Suprapubic skin (tissue), 3 donors: ENCODE data around the gene PDGFB.

Experiments
- EP300 ChIP-seq: sonication (generic); formaldehyde crosslinking; IDR thresholded peaks from one replicate; pipeline ENCODE4 v1.6.1; 2017; ENCODE audit warnings: antibody characterized with exemption
- TF ChIP-seq, protein P1 (sequence below), 2 donors: fragments of 200-600 bp in 1 of 2; fragments of 450-650 bp in 1 of 2; sonication (generic) in 1 of 2; IDR thresholded peaks; one replicate each; pipeline ENCODE4 v1.5.1; 2016 to 2019; ENCODE audit warnings: antibody characterized with exemption in 2 of 2, mild to moderate bottlenecking in 1 of 2, moderate library complexity in 1 of 2

DNA sequence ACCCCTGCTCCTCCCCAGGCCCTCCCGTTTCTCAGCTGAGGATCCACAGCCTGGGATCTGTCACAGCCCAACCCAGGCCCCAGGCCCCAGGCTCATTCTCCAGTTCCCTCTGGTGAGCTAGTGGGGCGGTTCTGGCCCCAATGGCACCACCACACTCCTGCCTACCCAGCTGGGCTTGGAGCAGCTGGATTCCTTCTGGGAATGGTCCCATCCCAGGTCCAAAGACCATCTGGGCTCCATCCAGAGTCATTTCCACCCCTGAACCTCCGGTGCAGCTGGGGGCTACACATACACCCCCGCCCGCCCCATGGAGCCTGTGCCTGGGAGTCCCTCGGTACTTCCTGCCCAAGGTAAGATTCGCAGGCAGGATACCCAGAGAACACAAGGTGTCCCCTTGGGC is 35.5 kb upstream of the PDGFB start:
- TF ChIP-seq, protein P1, sequence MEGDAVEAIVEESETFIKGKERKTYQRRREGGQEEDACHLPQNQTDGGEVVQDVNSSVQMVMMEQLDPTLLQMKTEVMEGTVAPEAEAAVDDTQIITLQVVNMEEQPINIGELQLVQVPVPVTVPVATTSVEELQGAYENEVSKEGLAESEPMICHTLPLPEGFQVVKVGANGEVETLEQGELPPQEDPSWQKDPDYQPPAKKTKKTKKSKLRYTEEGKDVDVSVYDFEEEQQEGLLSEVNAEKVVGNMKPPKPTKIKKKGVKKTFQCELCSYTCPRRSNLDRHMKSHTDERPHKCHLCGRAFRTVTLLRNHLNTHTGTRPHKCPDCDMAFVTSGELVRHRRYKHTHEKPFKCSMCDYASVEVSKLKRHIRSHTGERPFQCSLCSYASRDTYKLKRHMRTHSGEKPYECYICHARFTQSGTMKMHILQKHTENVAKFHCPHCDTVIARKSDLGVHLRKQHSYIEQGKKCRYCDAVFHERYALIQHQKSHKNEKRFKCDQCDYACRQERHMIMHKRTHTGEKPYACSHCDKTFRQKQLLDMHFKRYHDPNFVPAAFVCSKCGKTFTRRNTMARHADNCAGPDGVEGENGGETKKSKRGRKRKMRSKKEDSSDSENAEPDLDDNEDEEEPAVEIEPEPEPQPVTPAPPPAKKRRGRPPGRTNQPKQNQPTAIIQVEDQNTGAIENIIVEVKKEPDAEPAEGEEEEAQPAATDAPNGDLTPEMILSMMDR (IDR thresholded peaks at IDR 0.05): no peak
- TF ChIP-seq EP300: no peak
